GM06990 (cell line): ENCODE results near the gene CNTNAP4.

ENCODE experiments used
- DNase-seq: peaks from one replicate; pipeline ENCODE4 v3.0.0-alpha.2; 2011; ENCODE audit not compliant: insufficient read length; ENCODE audit errors: extremely low read depth
- H3K27me3 ChIP-seq: replicated peaks from 2 replicates; pipeline ENCODE4 v1.6.0; 2011; ENCODE audit warnings: low read length; ENCODE audit not compliant: control insufficient read depth, insufficient read depth
- H3K36me3 ChIP-seq: 2 replicates; pipeline ENCODE4 v1.5.1; 2011; ENCODE audit warnings: low read length; ENCODE audit not compliant: control insufficient read depth, insufficient read depth
- H3K4me3 ChIP-seq: replicated peaks from 2 replicates; pipeline ENCODE4 v1.5.1; 2011; ENCODE audit warnings: low read depth, mild to moderate bottlenecking, control low read depth, low read length
- CTCF ChIP-seq: IDR thresholded peaks from 2 replicates; pipeline ENCODE4 v1.5.1; 2011; ENCODE audit warnings: low read length, control low read depth, mild to moderate bottlenecking, inconsistent platforms; ENCODE audit not compliant: insufficient read depth, poor library complexity, severe bottlenecking

CNTNAP4 gene

GRCh38 chr16:76381096-76381495, 103.9 kb downstream of the CNTNAP4 start:
- TF ChIP-seq CTCF: no peak
- no peaks in the 10 kb centered on the region for H3K27me3 ChIP-seq
- H3K4me3 ChIP-seq: no peak overlapping the region
- H3K36me3 ChIP-seq: no peaks in the 10 kb centered on the region
- DNase-seq: no peak

DNA sequence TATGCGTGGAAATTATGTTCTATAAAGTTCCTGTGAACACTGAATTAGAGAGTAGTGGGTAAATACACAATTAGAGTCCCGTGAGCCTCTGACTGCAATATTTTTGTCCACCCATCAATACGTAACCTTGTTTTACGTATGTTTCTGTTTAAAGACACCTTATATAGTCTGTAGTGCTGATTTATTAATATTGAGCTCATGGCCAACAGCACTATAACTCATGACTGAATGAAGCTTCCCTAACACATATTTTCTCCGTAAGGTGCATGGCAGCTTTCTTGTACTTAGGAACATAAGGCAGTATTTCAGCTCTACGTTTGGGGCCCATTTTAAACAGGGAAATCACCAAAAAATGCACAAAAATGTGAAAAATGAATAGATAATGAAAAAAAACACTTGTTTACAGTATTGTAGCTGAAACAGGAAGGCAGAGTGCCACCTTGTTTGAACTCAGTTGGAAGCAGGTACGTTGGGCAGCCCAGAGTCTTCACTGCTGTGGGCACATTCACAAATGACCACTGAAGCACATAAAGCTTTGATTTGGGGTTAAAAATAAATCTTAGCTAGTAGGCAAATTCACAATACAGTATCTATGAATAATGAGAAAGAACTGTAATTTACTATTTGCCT, 108.5 kb downstream of the CNTNAP4 start:
- TF ChIP-seq CTCF: no peak
- Histone ChIP-seq H3K4me3 (no peak overlapping the region), H3K36me3 (no peaks in the 10 kb centered on the region), H3K27me3 (no peaks in the 10 kb centered on the region)
- no peak for DNase-seq

DNA sequence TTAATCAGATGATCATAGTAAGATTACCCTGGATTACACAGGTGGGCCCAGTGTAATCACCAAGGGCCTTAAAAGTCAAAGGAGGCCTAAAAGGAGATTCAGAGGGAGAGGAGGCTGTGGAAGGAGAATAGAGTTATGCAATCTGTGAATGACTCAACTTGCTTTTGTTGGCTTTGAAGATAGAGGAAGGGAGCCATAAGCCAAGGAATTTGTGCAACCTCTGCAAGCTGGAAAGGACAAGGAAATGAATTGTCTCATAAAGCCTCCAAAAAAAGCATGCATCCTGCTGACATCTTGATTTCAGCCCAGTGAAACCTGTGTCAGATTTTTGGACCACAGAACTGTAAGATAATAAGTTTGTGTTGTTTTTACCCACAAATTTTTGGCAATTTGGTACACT, 109.6 kb downstream of the CNTNAP4 start:
- Histone ChIP-seq H3K27me3 (no peaks in the 10 kb centered on the region), H3K4me3 (no peak overlapping the region), H3K36me3 (no peaks in the 10 kb centered on the region)
- DNase-seq: no peak
- TF ChIP-seq CTCF: no peak

DNA sequence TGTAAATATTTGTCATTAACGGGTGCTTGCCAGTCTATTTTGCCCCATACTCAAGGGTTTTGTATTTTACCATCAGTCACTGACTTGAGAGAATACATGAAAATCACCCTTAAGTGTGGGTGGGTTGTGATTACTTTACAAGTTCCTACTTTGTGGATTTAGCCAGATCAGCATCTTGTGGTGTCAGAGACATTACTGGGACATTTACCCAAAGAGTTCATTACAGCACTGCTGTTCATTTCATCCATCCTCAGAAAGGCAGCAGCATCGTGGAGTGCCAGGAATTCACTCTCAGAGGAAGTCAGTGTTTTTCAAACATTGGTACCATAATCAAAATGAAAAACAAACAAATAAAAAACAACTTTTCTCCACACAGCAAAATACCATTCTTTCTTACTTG, 110.8 kb downstream of the CNTNAP4 start:
- TF ChIP-seq CTCF: no peak
- Histone ChIP-seq H3K27me3 (no peaks in the 10 kb centered on the region), H3K4me3 (no peak overlapping the region), H3K36me3 (no peaks in the 10 kb centered on the region)
- no peak for DNase-seq

DNA sequence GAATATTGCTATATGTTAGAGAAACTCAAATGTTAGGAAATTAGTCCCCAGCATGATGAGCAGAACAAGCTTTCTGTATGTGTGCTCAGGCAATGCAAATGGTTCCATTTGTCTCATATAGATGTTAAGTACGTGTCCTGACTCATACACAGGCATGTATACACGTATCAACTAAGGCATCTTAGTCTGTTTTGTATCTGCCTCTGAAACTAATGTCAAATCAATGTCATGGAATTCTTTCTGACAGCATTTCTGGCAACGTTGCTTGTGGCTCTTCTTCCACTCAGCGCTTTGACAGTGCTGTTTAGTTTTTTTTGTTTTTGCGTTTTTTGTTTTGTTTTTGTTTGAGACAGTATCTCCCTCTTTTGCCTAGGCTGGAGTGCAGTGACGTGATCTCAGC, 111.9 kb downstream of the CNTNAP4 start:
- no peak overlapping the region for H3K4me3 ChIP-seq
- H3K27me3 ChIP-seq: no peaks in the 10 kb centered on the region
- no peaks in the 10 kb centered on the region for H3K36me3 ChIP-seq
- no peak for DNase-seq
- no peak for TF ChIP-seq CTCF

- H3K36me3 ChIP-seq: no peaks in the 10 kb centered on the region
- TF ChIP-seq CTCF: no peak
- H3K27me3 ChIP-seq: no peaks in the 10 kb centered on the region
- H3K4me3 ChIP-seq: no peak overlapping the region
- DNase-seq: no peak
These were observed 113.3 kb downstream of the CNTNAP4 start for GRCh38 chr16:76390476-76390875.
